Panc1 (cell line): Measurements from ENCODE around the gene TIGAR. TPM values are rescaled to one million over a fixed set of nuclear protein-coding genes. Genes with fewer than 3 reads are reported as not detected.

Experiments used
- ATAC-seq: fragments of 200-7000 bp; cut with Tn5 transposase; 2 replicates; pipeline ENCODE4 v1.9.1; 2020; ENCODE audit warnings: mild to moderate bottlenecking, moderate library complexity
- BruUV-seq: library from RNA; stranded (reverse); fragments of 400-500 nt; replicated peaks from 2 replicates; lab custom pipeline; 2021; lab: Mats Ljungman, UMichigan
- CTCF ChIA-PET: fragments of 300-600 bp; sonication (Branson Sonifier 250); formaldehyde crosslinking; loops from one replicate; lab custom pipeline; 2022; ENCODE audit warnings: antibody characterized with exemption; lab: Charles Lee
- POLR2A ChIA-PET: fragments of 300-600 bp; sonication (Branson Sonifier 250); formaldehyde crosslinking; loops from one replicate; lab custom pipeline; 2022; ENCODE audit warnings: antibody characterized with exemption; lab: Charles Lee
- DNase-seq: peaks from one replicate; pipeline ENCODE4 v3.0.0-alpha.2; 2010; ENCODE audit warnings: low read depth, low spot score
- H3K27ac ChIP-seq: 2 replicates; pipeline ENCODE4 v1.5.1; 2011; ENCODE audit warnings: mild to moderate bottlenecking, low read length, inconsistent platforms
- H3K27me3 ChIP-seq: fragments of 200-500 bp; sonication (Bioruptor generic); 2 replicates; pipeline ENCODE4 v1.6.0; 2014; ENCODE audit warnings: low read length, inconsistent platforms; ENCODE audit not compliant: control insufficient read depth, insufficient read depth
- H3K36me3 ChIP-seq: fragments of 200-500 bp; sonication (Bioruptor generic); 2 replicates; pipeline ENCODE4 v1.5.1; 2014; ENCODE audit warnings: inconsistent platforms, mild to moderate bottlenecking, low read length, moderate library complexity; ENCODE audit not compliant: control insufficient read depth, insufficient read depth
- H3K4me1 ChIP-seq: 2 replicates; pipeline ENCODE4 v1.5.1; 2011; ENCODE audit warnings: inconsistent platforms, mild to moderate bottlenecking, low read length, moderate library complexity; ENCODE audit not compliant: control insufficient read depth, insufficient read depth
- H3K4me3 ChIP-seq, 2 experiments: 2 replicates each; pipeline ENCODE4 v1.5.1; 2011 to 2012; ENCODE audit warnings: low read depth in 2 of 2, low read length in 2 of 2, mild to moderate bottlenecking in 2 of 2, inconsistent platforms in 1 of 2, moderate library complexity in 1 of 2
- H3K9me3 ChIP-seq: fragments of 200-500 bp; sonication (Bioruptor generic); 2 replicates; pipeline ENCODE4 v1.5.1; 2014; ENCODE audit warnings: low read depth, mild to moderate bottlenecking, inconsistent platforms, low read length, moderate library complexity; ENCODE audit not compliant: control insufficient read depth, insufficient read depth
- CTCF ChIP-seq: fragments of 450-650 bp; IDR thresholded peaks from 2 replicates; pipeline ENCODE4 v1.5.1; 2017; ENCODE audit warnings: mild to moderate bottlenecking
- POLR2AphosphoS5 ChIP-seq: IDR thresholded peaks from 2 replicates; pipeline ENCODE4 v1.6.1; 2012; ENCODE audit warnings: mild to moderate bottlenecking, low read depth, low read length, moderate library complexity
- REST ChIP-seq, 2 experiments: IDR thresholded peaks; 2 replicates each; pipeline ENCODE4 v1.6.1; 2011 to 2012; ENCODE audit warnings: low read depth in 2 of 2, control low read depth in 1 of 2, low read length in 1 of 2, mild to moderate bottlenecking in 1 of 2, moderate library complexity in 1 of 2; ENCODE audit not compliant: insufficient read depth in 1 of 2
- SIN3A ChIP-seq: IDR thresholded peaks from 2 replicates; pipeline ENCODE4 v1.6.1; 2012; ENCODE audit warnings: low read depth, mild to moderate bottlenecking, low read length, moderate library complexity, borderline replicate concordance; ENCODE audit not compliant: insufficient read depth
- TCF7L2 ChIP-seq: IDR thresholded peaks from 2 replicates; pipeline ENCODE4 v1.6.1; 2011; ENCODE audit warnings: mild to moderate bottlenecking, low read depth, low read length, inconsistent platforms
- in situ Hi-C: cut with HindIII; loops from 2 replicates; pipeline ENCODE4 v1.10.0; 2016; ENCODE audit warnings: low sequenced_read_pairs, low pct_unique_long_range_greater_than_20kb
- intact Hi-C: fragments of 100-400 bp; cut with micrococcal nuclease; formaldehyde crosslinking; loops from one replicate; pipeline ENCODE4 v1.10.0; 2022; ENCODE audit not compliant: unreplicated experiment
- total RNA-seq: library from RNA; stranded (reverse); gene quantifications from one replicate; pipeline ENCODE4 v1.2.1, GENCODE V29; 2021; ENCODE audit not compliant: unreplicated experiment

Gene TIGAR
- total RNA-seq, 1 experiment from 2014 or later, result 17.4 TPM

GRCh38 chr12:4402996-4403395 is 82.0 kb downstream of the TIGAR start:
- ChIA-PET CTCF (no interaction called here), POLR2A (no interaction called here)
- no peaks in the 10 kb centered on the region for H3K4me1 ChIP-seq
- 0 out of 2 replicates have a peak, but pooled peaks cover 2% of the 10 kb centered on the region for H3K27me3 ChIP-seq
- in situ Hi-C loops (no loop called here), intact Hi-C loops (no loop called here)
- no peak overlapping the region for H3K4me3 ChIP-seq
- BruUV-seq, result no TSS peak
- ATAC-seq (no peak), DNase-seq (no peak)
- H3K27ac ChIP-seq, result no peak overlapping the region
- H3K36me3 ChIP-seq, result no peaks in the 10 kb centered on the region
- TF ChIP-seq REST (IDR thresholded peaks at IDR 0.05; ENCODE audit: insufficient read depth in 1 of 2, low read depth in 2 of 2, low read length in 1 of 2), result no peak
- no peak for TF ChIP-seq SIN3A
- no peak for TF ChIP-seq CTCF
- no peak for TF ChIP-seq TCF7L2
- TF ChIP-seq POLR2AphosphoS5, result no peak
- H3K9me3 ChIP-seq, result no peaks in the 10 kb centered on the region

Other genes starting within 250 kb of the TIGAR start
- gene CCND2, start 47.5 kb upstream of the TIGAR start, total RNA-seq, result 1.5 TPM
- gene FGF23, start 58.5 kb downstream of the TIGAR start, total RNA-seq, result not detected
- not detected for gene FGF6, start 124.6 kb downstream of the TIGAR start, total RNA-seq
- 18.1 TPM for gene RAD51AP1, start 217.7 kb downstream of the TIGAR start, total RNA-seq
- gene DYRK4, start 241.0 kb downstream of the TIGAR start, total RNA-seq, result 13.3 TPM